ENCODE data around the gene NARF.
"Not testable (repeated sequence)": the region's sequence is repeated elsewhere in the genome, so short reads cannot be mapped to it uniquely, and the experiment has no call there.

Gene NARF

DNA sequence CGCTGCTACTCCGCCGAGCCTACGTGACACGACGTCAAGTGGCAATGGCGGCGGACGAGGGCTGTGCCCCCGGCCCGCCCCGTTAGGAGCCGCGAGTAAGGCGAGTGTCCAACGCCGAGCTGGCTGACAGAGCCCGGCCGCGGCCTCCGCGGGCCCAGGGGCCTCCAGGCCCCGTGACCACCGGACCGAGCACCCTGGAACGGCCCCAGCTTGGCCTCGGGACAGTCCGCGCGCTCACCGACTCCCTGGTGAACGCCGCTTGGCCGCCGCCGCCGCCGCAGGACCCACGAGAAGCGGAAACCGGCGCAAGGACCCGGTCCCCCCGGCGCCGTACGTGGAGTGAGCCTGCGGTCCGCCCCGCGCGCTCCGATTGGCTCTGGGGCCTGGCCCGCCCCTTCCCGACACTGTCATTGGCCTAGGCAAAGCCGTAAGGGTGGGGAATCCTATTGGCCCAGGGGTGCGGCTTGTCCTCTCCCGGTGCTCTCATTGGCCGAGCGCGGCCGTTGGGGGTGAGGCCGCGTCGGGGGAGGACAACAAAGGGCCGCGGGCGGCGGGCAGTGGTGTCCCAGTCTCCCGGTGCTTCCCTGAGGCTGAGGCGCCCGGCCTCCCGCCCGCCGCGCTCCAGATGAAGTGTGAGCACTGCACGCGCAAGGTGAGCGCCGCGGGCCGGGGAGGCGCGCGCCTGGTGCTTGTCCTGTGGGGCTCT is at the start of gene NARF:
TSS of gene NARF (plus strand) at position 563 of the 706 bp plus-strand sequence. CDS start at position 626, 63 bp downstream.
- DNase-seq: peak; percentile 84

DNA sequence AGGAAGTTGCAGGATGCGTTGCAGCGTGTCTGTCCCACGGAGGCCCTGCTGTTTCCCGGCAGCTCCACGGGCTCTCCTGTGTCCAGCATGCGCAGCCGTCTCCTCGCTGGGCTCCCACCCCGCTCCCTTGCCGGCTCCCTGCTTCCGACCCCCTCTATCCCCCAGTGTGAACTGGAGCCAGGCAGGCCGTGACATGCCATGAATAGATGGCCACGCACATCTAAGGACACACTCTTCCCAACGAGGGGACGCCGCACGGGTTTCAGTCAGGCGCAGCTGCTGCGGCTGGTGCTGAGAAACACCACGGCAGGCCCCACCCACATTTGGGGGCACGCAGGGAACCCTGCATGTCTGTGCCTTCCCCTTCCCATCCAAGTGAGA is 49.6 kb upstream of the NARF start:
- DNase-seq: no peak

DNA sequence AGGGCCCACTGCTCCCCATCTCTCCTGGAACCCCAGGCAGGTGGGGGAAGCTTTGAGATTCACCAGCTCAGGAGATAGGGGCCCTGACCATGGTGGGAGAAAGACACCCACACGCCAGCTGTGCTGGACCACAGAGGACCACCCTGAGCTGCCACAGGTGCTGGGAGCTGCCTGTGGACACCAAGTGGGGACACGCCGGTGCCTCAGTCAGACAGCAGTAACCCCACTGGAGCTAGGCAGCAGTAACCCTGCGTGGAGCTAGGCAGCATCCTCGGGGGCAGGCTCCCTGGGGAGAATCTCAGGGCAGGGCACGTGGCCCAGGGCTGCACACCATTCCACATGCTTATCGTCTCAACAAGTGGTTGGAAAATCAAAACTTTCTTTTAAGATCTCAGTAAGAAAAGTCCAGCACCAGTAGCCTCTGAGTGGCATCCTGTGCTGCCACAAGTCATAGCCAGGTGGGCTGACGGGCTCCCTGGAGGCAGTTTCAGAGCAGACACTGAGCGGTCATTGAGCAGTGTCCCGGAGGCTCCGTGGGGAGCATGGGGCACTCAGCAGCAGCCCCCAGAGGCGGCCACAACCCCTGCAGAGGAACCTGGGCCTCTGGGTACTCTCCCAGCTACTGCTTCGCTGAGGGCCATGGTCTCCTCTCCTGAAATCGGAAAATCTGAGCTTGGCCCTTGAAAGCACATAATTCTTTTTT is 48.4 kb upstream of the NARF start:
- no peak for DNase-seq

DNA sequence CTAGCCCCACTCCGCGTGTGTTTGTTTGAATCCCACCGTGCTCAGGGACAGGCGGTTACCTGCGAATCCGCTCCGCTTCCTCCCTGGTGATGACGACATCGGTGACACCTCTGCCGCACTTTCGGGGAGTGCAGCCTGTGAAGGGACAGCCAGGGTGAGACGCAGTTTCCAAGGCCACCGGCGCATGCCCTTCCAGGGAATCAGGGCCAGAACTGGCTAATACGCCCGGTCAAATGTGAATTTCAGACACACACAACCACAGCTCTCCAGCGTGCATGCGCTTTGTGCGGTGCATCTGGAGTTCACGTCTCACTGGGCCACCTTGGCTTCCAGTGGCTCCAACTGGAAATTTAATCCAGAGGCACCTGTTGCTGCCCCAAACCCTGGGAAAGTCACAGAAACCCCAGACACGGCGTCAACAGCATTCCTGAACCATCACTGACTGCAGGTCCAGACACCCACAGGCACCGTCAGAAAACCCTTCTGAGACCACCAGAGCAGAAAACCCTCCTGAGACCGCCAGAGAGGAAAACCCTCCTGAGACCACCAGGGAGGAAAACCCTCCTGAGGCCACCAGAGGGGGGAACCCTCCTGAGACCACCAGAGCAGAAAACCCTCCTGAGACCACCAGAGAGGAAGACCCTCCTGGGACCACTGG is 47.0 kb upstream of the NARF start:
- DNase-seq: no peak

DNA sequence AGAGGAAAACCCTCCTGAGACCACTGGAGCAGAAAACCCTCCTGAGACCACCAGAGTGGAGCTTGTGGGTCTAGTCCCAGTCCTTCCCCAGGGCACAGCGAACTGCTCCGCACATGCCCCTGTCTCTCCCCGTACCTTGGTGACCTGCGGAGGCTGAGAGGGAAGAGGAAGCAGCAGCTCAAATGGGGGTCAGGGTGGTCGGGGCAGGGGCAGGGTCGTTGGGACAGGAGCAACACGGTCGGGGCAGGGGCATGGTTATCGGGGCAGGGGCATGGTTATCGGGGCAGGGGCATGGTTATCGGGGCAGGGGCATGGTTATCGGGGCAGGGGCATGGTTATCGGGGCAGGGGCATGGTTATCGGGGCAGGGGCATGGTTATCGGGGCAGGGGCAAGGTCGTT is 46.5 kb upstream of the NARF start:
- DNase-seq: not testable (repeated sequence)

DNA sequence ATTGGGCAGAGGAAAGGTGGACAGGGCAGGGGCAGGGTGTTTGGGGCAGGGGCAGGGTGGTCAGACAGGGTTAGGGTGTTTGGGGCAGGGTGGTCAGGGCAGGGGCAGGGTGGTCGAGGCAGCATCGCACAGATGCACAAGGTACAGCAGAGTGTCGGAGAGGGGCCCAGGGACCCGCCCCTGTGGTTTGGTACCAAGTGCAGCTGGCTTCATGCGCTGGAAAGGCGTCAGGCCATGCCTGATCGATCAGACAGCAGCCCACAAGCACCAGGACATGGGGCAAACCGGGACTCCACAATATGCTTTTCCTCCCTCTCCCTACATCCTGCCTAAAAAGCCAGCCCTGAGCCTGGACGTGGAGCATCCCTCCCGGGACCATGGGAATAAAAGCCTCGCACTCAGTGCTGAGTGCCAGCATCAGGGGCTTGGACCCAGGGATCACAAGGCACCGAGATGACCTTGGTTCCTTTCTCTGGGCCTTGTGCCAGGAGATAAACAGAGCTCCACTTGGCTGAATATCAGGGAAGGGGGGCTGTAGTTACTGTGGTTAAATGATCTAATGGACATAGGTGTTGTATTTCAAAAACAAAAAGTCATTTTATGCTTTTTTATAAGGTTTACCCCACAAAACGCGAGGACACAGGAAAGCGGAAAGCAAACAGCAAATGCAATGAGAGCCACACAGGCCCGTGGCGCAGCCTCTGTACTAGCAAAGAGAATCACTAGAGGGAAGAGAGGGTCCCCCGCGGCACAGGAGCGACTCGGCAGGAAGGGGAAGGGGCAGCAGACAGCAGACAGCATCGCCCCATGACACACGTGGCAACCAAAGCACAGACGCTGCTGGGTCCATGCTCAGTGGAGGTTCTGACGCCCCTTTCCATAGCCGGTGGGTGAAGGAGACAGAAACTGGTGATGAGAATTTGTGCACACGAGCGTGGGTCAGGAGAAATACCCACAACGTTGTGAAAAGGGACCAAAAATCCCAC is 45.7 kb upstream of the NARF start:
- DNase-seq: peak; percentile 17

DNA sequence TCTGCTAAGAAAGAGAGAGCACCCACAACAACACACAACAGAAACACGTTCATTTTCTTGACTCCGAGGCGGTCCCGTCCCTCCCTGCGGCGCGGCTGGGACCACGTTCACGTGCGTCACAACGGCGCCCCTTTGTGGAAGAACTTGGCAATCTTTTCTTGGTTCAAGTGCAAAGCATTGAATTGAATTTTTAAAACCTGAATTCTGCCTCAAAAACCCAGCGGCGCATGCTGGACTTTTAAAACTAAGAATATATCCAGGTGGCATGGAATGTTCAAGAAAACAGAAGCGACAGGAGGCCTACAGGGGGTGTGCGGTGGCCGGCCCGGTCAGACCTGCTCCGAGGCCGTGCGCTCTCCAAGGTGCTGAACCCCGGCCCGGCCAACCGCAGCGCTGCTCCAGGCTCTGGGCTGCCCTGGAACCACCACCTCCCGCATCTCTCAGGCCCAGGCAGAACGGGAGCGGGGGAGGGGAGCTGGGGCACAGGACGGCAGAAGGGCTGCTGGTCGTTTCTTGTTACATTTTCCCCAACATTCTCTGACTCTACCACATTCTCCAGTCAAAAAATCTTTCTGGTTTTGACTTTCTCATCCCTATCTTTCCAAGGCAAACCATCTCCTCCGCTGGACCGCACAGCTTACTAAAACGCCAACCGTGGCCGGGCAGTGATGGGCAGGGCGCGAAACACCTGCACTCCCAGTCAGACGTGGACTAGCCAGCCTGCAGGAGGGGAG is 43.8 kb upstream of the NARF start:
- DNase-seq: no peak

DNA sequence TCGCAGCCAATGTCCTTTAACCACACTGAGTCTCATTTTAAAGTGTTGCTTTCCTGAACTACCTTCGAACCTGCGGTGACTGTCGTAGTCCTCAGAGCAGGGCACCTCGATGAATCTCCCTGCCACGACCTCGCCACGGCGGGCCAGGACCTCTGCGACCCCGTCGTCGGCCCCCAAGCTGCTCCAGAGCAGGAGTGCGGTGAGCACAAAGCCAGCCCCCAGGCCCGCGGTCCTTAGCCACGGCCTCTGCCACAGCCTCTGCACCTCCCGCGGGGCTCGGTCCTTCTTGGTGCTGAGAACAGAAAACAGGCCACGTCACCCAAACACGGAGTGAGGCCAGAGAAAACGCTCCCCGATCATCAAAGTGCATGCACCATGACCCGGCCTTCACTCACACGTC is 43.2 kb upstream of the NARF start:
- no peak for DNase-seq

DNA sequence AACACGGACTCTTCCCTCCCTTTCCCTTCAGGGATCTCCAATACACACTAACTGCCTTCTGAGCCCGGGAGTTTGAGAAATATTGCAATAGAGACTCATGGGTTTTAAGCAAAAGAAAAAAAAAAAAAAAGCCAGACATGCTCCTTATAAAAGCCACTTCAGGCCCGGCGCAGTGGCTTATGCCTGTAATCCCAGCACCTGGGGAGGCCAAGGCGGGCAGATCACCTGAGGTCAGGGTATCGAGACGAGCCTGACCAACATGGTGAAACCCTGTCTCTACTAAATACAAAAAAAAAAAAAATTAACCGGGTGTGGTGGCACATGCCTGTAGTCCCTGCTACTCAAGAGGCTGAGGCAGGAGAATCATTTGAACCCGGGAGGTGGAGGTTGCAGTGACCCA is 42.8 kb upstream of the NARF start:
- no peak for DNase-seq

DNA sequence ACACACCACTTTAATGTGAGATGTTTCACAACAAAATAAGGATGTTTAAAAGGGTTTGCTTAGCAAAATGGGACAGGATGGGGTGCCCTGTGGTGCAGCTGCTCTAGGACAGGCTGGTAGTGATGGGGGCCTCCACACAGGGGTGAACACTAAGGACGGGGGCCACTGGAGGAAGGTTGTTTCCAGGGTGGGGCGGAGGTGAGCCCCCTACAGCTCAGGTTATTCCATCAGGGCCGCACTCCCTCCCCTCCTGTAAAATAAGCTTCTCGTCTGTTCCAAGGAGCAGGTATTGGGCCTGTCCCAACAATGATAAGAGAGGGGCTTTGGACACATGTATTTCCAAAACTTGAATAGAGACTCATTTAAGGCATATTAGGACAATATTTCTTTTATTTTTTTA is 42.3 kb upstream of the NARF start:
- DNase-seq: no peak

DNA sequence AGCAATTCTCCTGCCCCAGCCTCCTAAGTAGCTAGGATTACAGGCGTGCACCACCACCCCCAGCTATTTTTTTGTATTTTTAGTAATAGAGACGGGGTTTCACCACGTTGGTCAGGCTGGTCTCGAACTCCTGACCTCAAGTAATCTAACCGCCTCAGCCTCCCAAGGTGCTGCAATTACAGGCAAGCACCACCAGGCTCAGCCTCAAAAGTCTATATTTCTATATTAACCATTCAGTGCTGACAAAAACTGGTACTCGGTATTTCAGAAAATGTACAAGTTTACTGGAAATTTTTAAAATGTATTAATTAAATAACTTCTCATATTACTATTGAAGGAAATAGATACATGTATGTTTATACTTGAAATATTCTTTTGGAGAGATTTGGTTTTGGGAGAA is 41.8 kb upstream of the NARF start:
- no peak for DNase-seq

DNA sequence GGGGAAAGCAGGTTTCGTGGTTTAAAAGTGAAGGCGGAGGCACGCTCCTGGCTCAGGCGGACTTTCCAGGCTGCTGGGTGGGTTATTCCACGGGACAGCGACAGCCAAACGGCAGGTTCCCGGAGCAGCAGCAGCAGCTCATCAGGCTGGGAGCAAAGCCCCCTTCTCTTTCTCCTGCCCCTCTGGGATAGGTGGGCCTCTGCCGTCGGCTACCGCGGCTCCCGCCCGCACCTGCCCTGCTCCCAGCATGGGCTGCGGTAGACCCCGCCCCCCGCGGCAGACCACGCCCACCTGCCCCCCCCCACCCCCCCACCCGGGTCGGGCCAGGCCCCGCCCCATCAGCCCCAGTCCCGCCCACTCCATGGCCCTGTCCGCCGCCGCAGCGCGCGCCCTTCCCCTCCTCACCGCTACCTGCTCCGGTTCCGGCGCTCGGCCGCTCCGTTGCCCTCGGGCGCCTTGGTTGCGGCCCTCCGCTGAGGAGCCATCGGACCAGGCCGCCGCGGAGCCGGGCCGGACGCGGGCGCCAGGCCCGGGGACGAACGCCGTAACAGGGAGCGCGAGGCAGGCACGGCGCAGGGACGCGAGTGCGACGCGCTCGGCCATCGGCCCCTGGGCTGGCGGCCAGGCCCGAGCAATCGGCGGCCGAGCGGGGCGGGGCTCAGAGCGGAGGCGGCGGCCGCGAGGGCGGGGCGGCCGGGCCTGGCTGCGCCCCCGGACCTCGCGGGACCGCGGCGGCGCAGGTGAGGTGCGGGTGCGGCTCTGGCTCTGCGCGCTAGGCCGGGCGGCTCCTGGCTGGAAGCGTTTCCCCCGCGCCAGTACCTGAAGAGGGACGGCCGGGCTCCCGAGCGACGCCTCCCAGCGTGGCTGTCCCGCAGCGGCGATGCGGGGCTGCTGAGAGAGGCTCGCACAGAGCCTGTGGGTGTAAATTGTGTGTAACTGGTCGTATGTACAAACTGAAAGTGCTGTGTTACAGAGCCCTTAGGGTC is 40.2 kb upstream of the NARF start, which contains the start of the genes HEXD and OGFOD3:
TSS of gene HEXD (plus strand) at position 347 of the 986 bp plus-strand sequence. CDS start 1,453 bp downstream, outside the sequence.
TSS of gene OGFOD3 (minus strand) at position 586 of the 986 bp plus-strand sequence. CDS start at position 485, 101 bp downstream.
- DNase-seq: peak; percentile 56

DNA sequence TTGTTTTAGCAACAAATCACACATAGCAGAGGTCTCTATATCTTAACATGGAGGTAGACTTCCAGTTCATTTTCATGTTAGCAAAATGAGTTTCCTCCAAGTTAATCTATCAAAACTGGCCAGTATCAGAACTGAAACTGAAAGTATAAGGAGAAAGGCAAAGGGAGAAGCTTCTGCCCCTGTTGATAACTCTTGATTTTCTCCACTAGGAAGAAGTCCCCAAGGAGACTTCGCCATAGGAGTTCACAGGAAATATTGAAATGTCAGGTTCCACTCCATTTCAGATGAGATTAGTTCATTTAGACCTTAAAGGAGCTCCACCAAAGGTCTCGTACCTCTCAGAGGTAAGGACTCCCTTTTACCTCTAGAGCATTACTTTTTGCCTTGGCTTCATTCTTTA is 39.0 kb upstream of the NARF start:
- DNase-seq: no peak

DNA sequence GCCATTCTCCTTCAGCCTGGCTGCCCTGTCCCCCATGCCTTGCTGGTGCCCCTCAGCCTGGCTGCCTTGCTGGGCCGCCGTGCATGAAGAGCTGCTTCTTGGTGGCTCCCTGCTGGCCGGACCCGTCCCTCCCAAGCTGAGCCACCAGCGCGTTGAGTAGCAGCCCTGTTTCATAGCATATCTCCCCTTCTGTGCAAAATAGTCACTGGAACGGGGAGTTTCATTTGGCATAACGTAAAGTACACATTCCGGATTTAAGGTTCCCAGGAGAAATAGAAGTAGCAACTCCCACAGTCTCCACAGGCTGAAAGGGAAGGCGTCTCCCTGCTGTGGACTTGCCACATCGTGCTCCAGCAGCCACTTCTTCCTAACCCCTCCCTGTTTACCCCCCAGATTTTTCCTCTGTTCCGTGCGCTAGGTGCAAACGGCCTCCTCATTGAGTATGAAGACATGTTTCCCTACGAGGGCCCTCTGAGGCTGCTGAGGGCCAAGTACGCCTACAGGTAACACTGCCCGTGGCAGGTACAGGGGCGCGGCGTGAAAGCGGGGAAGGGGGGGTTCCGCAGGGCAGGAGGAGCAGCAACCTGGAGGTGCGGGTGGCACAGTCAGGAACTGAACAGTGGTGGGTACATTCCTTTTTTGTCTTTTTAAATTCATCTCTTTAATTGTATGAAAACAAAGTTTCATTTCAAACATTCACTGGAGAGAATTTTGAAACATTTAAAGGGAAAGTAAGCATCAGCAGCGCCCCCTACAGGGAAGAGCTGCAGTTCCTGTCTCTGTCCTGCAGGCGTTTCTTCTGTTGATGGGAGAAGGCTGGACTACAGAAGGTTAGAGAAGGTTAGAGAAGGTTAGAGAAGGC is 34.3 kb upstream of the NARF start:
- no peak for DNase-seq

DNA sequence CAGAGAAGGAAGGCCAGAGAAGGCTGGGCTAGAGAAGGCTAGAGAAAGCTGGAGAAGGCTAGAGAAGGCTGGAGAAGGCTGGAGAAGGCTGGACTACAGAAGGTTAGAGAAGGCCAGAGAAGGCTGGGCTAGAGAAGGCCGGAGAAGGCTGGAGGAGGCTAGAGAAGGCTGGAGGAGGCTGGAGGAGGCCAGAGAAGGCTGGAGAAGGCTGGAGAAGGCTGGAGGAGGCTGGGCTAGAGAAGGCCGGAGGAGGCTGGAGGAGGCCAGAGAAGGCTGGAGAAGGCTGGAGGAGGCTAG is 33.7 kb upstream of the NARF start:
- DNase-seq: no peak

DNA sequence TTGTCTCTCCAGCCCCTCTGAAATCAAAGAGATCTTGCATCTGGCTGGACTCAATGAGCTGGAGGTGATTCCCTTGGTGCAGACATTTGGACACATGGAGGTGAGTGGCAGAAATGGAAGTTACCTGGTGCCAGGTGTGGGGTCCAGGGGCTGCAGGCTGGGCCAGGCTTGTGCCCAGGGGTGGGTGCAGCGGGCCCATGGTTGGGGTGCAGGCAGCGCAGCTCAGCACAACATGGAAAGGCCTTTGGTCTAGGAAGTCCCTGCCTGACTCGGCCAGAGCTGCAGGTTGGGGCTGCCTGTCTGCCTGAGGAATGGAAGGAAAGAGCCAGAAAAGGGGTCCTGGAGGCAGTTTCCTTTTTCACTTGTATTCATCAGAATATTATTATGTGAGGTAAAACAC is 30.0 kb upstream of the NARF start:
- DNase-seq: no peak

DNA sequence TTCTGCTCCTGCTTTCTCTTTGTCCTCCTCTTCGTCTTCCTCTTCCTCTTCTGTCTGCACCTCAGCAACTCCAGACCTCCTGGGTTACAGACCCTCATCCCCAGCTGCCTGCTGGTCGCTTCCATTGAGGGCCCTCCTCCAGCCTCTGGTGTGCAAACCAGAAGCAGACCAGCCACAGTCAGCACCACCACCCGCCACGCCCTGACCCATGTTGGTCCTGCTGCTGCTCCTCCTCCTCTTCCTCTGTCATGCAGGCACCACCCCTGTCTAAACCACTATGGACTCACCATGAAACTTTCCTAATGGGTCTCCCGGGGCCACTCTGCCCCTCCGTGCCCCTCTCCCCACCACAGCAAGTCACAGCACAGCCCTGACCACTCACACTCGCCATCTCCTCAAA is 28.7 kb upstream of the NARF start:
- no peak for DNase-seq

DNA sequence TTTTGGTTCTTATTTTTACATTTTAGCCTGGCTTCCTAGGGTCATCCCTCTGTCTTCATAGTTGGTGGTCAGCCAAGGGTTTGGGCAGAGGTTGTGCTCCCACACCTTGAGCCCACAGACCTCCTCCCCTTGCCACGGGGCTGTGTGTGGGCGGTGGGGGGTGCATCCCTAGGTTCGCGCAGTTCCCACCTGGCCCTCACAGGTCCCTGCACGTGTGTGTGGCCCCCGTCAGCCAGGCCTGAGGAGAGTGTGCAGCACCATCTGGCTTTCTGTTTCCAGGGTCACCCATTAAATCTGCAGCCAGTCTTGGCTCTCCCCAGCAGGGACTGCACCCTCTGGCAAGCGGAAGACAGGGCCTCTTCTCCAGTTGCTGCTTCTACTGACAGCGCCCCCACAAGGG is 26.5 kb upstream of the NARF start:
- no peak for DNase-seq

DNA sequence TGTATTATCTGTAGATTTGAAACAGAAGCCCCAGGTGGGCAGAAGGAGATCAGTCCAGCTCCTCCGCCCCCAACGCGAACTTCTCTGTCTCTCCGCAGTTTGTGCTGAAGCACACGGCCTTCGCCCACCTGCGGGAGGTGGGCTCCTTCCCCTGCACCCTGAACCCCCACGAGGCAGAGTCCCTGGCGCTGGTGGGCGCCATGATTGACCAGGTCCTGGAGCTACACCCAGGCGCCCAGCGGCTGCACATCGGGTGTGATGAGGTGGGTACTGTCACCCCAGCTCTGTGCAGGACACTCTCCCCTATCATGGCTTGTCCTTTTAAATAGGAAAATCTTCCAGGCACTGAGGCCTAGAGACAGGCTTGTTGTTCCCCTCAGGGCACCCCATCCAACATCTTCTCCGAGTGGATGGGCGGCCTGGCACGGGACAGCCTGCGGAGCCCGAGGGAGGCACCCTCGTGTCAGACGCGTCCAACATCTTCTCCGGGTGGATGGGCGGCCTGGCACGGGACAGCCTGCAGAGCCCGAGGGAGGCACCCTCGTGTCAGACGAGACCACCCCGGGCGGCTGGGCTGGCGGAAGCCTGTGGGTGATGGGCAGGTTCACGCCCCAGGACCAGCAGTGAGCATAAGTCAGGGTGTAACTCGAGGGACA is 24.9 kb upstream of the NARF start:
- no peak for DNase-seq
